GM21526 (cell line): Measurements from ENCODE around the gene CHAF1A.

Experiments used
- ATAC-seq: cut with Tn5 transposase; IDR thresholded peaks from one replicate; pipeline ENCODE4 v1.9.1; 2021; ENCODE audit warnings: moderate library complexity; ENCODE audit not compliant: unreplicated experiment, low FRiP score

Gene CHAF1A

DNA sequence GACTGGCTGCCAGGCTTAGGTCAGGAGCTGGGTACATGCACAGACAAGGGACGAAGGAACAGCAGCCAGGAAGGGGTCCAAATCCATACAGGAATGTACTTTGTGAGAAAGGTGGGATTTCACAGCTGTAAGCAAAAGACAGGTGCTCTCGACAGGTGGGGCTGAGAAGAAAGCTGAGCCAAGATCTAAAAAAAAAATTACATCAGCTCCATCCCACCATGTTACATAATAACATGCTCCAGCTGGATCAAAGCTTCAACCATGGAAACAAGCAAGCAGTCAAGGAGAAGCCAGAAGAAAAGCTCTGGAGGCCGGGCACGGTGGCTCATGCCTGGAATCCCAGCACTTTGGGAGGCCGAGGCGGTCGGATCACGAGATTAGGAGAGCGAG, 47.2 kb downstream of the CHAF1A start:
- no peak for ATAC-seq

DNA sequence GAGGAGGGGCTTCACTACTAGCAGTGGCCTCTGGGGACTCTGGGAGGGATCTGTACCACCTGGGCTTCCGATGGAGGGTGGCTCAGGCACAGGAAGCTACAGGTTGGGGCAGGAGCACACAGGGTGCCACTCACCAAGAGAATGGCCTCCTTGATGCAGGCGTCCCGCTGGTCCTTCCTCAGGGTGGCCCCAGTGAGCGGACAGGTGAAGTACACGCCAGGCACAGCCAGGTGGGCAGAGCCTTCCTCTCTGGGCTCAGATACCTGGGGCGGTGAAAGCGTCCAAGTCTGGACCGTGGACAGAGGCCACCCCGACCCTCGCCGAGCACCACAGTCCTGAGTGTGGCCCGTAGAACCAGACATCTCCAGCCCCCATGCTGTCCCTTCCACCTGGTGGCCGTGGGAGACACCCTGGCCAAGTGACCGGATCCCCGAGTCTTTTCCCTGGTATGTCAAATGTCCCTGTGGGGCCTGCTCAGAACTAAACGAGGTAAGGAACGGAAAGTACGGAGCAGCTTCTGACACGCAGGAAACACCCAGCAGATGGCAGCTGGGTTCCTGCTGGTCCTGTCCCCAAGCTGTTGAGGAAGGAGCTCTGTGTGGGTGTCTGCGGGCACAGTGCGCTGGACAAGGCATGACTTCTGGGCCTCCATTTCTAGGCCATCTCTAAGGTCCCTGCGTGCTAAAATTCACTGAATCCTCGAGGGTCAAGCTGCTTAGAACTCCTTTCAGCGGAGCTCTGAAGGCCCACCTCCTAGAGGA, 50.0 kb downstream of the CHAF1A start:
- ATAC-seq = no peak

GRCh38 chr19:4453232-4454179, 51.1 kb downstream of the CHAF1A start:
- ATAC-seq = no peak

GRCh38 chr19:4454747-4455718, 52.6 kb downstream of the CHAF1A start:
- no peak for ATAC-seq

- no peak for ATAC-seq
Observed at GRCh38 chr19:4455719-4456475, 53.5 kb downstream of the CHAF1A start.

- no peak for ATAC-seq
Observed at GRCh38 chr19:4456476-4456842, 54.0 kb downstream of the CHAF1A start.

DNA sequence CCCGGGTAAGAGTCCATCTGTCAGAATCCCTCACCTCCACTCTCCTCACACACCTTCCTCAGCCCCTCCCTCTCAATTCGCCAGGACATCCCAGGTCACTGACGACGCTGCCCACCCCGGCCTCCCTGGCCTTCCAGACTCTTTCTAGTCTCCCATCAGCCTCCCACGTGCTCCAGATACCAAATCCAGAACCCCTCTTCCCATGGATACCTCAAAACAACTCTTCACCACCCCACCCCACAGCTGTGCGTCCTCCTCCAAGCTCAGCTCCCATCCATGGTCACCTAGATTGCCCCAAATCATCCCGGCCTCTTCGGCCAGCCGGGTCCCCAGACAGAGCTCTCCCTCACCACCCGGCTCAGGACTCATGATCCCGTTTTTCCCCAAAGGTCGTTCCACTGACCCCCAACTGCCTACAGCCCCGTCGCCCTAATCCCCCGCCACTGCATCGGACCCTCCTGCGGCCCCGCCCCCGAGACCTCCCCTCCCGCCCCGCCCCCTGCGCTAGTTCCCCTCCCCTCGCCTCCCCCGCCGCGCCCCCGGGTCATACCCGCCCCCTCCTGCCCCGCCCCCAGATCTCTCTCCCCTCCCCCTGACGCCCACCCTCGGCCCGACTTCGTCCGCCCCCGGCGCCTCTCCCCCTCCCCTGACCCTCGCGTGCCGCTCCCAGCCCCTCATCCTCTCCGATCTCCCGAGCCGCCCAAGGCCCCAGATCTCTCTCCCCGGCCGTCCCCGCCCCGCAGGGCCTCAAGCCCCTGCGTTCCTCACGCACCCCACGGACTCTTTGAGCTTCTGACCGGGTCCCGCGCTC, 54.6 kb downstream of the CHAF1A start:
- no peak for ATAC-seq

DNA sequence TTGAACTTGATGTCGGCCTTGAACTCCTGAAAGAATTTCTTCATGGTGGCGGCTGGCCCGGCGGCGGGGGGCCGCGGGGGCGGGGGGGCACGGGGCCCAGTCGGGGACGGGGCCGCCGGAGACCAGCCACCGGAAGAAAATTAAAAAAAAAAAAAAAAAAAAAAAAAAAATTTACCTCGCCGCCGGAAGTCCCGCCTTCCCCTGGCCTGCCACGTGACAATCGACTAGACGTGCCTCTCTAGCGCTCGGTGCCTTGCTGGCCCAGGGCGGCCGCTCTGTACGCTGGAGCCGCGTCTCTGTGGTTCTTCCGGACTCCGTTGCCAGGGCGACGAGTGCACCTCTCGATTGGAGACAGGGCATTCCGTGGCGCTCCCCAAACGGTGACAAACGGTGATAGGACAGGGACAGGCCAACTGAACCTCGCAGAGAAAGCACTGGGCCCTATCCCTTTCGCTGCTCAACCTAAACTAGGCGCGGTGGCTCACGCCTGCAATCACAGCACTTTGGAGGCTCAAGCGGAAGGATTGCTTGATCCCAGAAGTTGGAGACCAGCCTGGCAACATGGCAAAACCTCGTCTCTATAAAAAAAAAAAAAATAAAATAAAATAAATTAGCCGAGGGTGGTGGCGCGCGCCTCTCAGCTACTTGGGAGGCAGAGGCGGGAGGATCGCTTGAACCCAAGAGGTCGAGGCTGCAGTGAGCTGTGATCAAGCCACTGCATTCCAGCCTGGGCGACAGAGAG, 55.4 kb downstream of the CHAF1A start, which contains the start of gene UBXN6:
Gene UBXN6 (minus strand): TSS at position 141 of the 742 bp plus-strand sequence. CDS start 97 bp downstream, at position 44.
- ATAC-seq = peak; percentile 76

- no peak for ATAC-seq
Observed at GRCh38 chr19:4464815-4465581, 62.6 kb downstream of the CHAF1A start.

DNA sequence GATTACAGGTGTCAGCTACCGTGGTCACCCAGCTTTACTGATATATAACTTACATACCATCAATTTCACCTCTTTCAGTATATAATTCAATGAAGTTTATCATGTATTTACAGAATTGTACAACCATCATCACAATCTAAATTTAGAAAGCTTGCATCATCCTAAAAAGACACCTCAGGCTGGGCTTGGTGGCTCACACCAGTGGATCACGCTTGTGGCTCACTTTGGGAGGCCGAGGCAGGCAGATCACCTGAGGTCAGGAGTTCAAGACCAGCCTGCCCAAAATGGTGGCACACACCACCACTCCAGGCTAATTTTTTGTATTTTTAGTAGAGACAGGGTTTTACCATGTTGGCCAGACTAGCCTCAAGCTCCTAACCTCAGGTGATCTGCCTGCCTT, 65.4 kb downstream of the CHAF1A start:
- ATAC-seq = no peak

GRCh38 chr19:4471403-4472173, 69.1 kb downstream of the CHAF1A start:
- peak; percentile 76 for ATAC-seq

GRCh38 chr19:4472174-4472974, 69.9 kb downstream of the CHAF1A start, which contains the start of gene HDGFL2:
HDGFL2 (plus strand) TSS chr19:4472297; CDS start chr19:4472351, 54 bp downstream.
- no peak for ATAC-seq

GRCh38 chr19:4473011-4473762, 70.7 kb downstream of the CHAF1A start:
- ATAC-seq = no peak

DNA sequence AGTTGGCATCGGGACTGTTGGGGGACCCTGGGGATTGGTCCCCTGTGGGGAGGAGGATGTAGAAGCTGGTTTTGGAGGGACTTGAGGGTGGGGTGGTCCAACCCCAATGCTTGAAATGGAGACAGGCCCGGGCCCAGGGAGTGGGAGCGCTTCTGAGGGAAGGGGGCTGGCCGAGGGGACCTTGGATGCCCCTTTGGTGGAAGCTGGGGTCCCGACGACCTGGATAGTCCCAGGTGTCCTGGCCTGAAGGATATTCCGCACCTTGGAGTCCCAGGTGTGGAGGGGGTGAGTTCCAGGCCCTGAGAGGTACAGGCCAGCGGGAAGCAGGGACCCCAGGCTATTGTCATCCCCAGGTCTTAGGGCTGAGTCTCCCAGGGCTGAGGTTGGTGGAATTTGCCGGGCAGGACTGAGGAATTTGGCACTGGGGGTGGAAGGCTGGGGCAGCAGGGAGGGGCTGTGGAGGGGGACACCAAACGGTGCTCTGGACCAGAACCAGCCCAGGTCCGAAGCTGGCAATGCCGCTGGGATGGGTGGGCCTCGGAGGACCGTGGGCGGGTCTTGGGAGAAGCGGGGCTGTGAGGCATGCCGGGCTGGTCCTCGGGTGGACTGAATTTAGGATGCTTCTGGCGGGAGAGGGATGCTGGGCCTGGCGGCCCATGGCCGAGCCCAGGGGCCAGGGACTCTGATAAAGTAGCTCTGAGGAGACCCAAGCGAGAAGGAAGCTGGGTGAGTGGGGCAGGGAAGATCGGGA, 71.5 kb downstream of the CHAF1A start:
- ATAC-seq = no peak
